22Rv1 (cell line): ENCODE results near the gene THAP10.
"Not testable (repeated sequence)": the region's sequence is repeated elsewhere in the genome, so short reads cannot be mapped to it uniquely, and the experiment has no call there.

Source experiments
- H3K27ac ChIP-seq: fragments of 450-650 bp; 2 replicates; pipeline ENCODE4 v1.5.1; 2017
- CTCF ChIP-seq: fragments of 450-650 bp; IDR thresholded peaks from 2 replicates; pipeline ENCODE4 v1.5.1; 2017; ENCODE audit warnings: mild to moderate bottlenecking
- ZFX ChIP-seq: fragments of 450-650 bp; IDR thresholded peaks from 2 replicates; pipeline ENCODE4 v1.6.1; 2017; ENCODE audit warnings: antibody characterized with exemption, borderline replicate concordance

THAP10 gene

GRCh38 chr15:70876011-70876410, 16.2 kb downstream of the THAP10 start:
- TF ChIP-seq CTCF (no peak), ZFX (no peak)
- H3K27ac ChIP-seq = no peak overlapping the region

- no peak overlapping the region for H3K27ac ChIP-seq
- TF ChIP-seq ZFX (no peak), CTCF (peak; percentile 63)
These were observed 17.0 kb downstream of the THAP10 start for GRCh38 chr15:70875001-70875782.

GRCh38 chr15:70873232-70874054, 18.8 kb downstream of the THAP10 start:
- no peak overlapping the region for H3K27ac ChIP-seq
- no peak for TF ChIP-seq CTCF
- no peak for TF ChIP-seq ZFX

- not testable (repeated sequence) for H3K27ac ChIP-seq
These were observed 20.7 kb downstream of the THAP10 start for GRCh38 chr15:70871490-70871889.

GRCh38 chr15:70870051-70870450, 22.2 kb downstream of the THAP10 start:
- TF ChIP-seq CTCF (no peak), ZFX (no peak)
- H3K27ac ChIP-seq = no peak overlapping the region

- no peak overlapping the region for H3K27ac ChIP-seq
- no peak for TF ChIP-seq CTCF
- no peak for TF ChIP-seq ZFX
These were observed 22.9 kb downstream of the THAP10 start for GRCh38 chr15:70869346-70869745.

GRCh38 chr15:70867911-70868467, 24.2 kb downstream of the THAP10 start:
- H3K27ac ChIP-seq = no peak overlapping the region
- no peak for TF ChIP-seq CTCF
- TF ChIP-seq ZFX = no peak
